ENCODE data around the gene CXCL12. TPM values are rescaled to one million over a fixed set of nuclear protein-coding genes. Genes with fewer than 3 reads are reported as not detected.

CXCL12 gene
- 0.97 TPM for total RNA-seq (ENCODE audit: unreplicated experiment)
- long read RNA-seq: 0 reads

GRCh38 chr10:44385026-44385695 lies at the start of gene CXCL12:
Gene CXCL12, minus strand, starts transcription at chr10:44385097. Its CDS starts 92 bp downstream, at chr10:44385005.
- Mint-ChIP-seq H3K36me3 (ENCODE audit: low read depth, unreplicated experiment) (no peaks in the 10 kb centered on the region), H3K9me3 (ENCODE audit: unreplicated experiment) (no peaks in the 10 kb centered on the region), H3K27me3 (ENCODE audit: unreplicated experiment) (peaks cover 18% of the 10 kb centered on the region), H3K4me3 (ENCODE audit: unreplicated experiment) (peak within 1 kb of the TSS; percentile 89), H3K27ac (ENCODE audit: unreplicated experiment) (no peak within 1 kb of the TSS), H3K4me1 (ENCODE audit: unreplicated experiment) (peaks cover 15% of the 10 kb centered on the region)
- no peak for TF ChIP-seq CTCF (IDR thresholded peaks at IDR 0.05; ENCODE audit: unreplicated experiment)
- no peak for DNase-seq (ENCODE audit: low spot score)

GRCh38 chr10:44427479-44427878 lies 42.6 kb upstream of the CXCL12 start:
- DNase-seq (ENCODE audit: low spot score): no peak
- H3K27me3 Mint-ChIP-seq (ENCODE audit: unreplicated experiment): peaks cover 1% of the 10 kb centered on the region
- H3K4me3 Mint-ChIP-seq (ENCODE audit: unreplicated experiment): no peak overlapping the region

GRCh38 chr10:44427037-44427436 lies 42.1 kb upstream of the CXCL12 start:
- Mint-ChIP-seq H3K27ac (ENCODE audit: unreplicated experiment) (no peak overlapping the region), H3K36me3 (ENCODE audit: low read depth, unreplicated experiment) (no peaks in the 10 kb centered on the region), H3K9me3 (ENCODE audit: unreplicated experiment) (peaks cover 10% of the 10 kb centered on the region), H3K4me3 (ENCODE audit: unreplicated experiment) (no peak overlapping the region), H3K27me3 (ENCODE audit: unreplicated experiment) (peaks cover 1% of the 10 kb centered on the region), H3K4me1 (ENCODE audit: unreplicated experiment) (no peaks in the 10 kb centered on the region)
- DNase-seq (ENCODE audit: low spot score): no peak
- no peak for TF ChIP-seq CTCF (IDR thresholded peaks at IDR 0.05; ENCODE audit: unreplicated experiment)

More at GRCh38 chr10:44427479-44427878, 42.6 kb upstream of the CXCL12 start:
- Mint-ChIP-seq H3K27ac (ENCODE audit: unreplicated experiment) (no peak overlapping the region), H3K4me1 (ENCODE audit: unreplicated experiment) (no peaks in the 10 kb centered on the region), H3K36me3 (ENCODE audit: low read depth, unreplicated experiment) (no peaks in the 10 kb centered on the region), H3K9me3 (ENCODE audit: unreplicated experiment) (peaks cover 10% of the 10 kb centered on the region)
- no peak for TF ChIP-seq CTCF (IDR thresholded peaks at IDR 0.05; ENCODE audit: unreplicated experiment)

- Mint-ChIP-seq H3K36me3 (ENCODE audit: low read depth, unreplicated experiment) (no peaks in the 10 kb centered on the region), H3K4me3 (ENCODE audit: unreplicated experiment) (no peak overlapping the region), H3K27me3 (ENCODE audit: unreplicated experiment) (peaks cover 1% of the 10 kb centered on the region), H3K9me3 (ENCODE audit: unreplicated experiment) (peaks cover 6% of the 10 kb centered on the region), H3K27ac (ENCODE audit: unreplicated experiment) (no peak overlapping the region), H3K4me1 (ENCODE audit: unreplicated experiment) (no peaks in the 10 kb centered on the region)
- no peak for DNase-seq (ENCODE audit: low spot score)
- no peak for TF ChIP-seq CTCF (IDR thresholded peaks at IDR 0.05; ENCODE audit: unreplicated experiment)
These were observed 41.5 kb upstream of the CXCL12 start for GRCh38 chr10:44426247-44427034.

GRCh38 chr10:44425466-44425865 lies 40.6 kb upstream of the CXCL12 start:
- Mint-ChIP-seq H3K36me3 (ENCODE audit: low read depth, unreplicated experiment) (no peaks in the 10 kb centered on the region), H3K9me3 (ENCODE audit: unreplicated experiment) (no peaks in the 10 kb centered on the region)

More at GRCh38 chr10:44425466-44425865, 40.6 kb upstream of the CXCL12 start:
- Mint-ChIP-seq H3K27me3 (ENCODE audit: unreplicated experiment) (peaks cover 1% of the 10 kb centered on the region), H3K4me1 (ENCODE audit: unreplicated experiment) (no peaks in the 10 kb centered on the region), H3K4me3 (ENCODE audit: unreplicated experiment) (no peak overlapping the region), H3K27ac (ENCODE audit: unreplicated experiment) (no peak overlapping the region)
- no peak for TF ChIP-seq CTCF (IDR thresholded peaks at IDR 0.05; ENCODE audit: unreplicated experiment)
- no peak for DNase-seq (ENCODE audit: low spot score)

Measured in endothelial cell (in vitro differentiated cells).